Neural progenitor cell (in vitro differentiated cells): ENCODE results near the gene EPDR1. TPM values are rescaled to one million over a fixed set of nuclear protein-coding genes. Genes with fewer than 3 reads are reported as not detected.
A peak's percentile ranks its signal among the peaks of the same experiment; 100 is the strongest.
"Not testable (repeated sequence)": the region's sequence is repeated elsewhere in the genome, so short reads cannot be mapped to it uniquely, and the experiment has no call there.

Experiments
- DNase-seq: peaks from one replicate; pipeline ENCODE4 v3.0.0-alpha.2; 2016; ENCODE audit warnings: low spot score
- H2AFZ ChIP-seq: fragments of 200-600 bp; sonication (generic); replicated peaks from 2 replicates; pipeline ENCODE4 v1.6.1; 2016; ENCODE audit warnings: antibody characterized with exemption
- H3F3A ChIP-seq: fragments of 200-600 bp; sonication (generic); 2 replicates; pipeline ENCODE4 v1.6.1; 2016; ENCODE audit warnings: antibody characterized with exemption, low read depth
- H3K27ac ChIP-seq: fragments of 200-600 bp; sonication (generic); 2 replicates; pipeline ENCODE4 v1.5.1; 2016; ENCODE audit warnings: mild to moderate bottlenecking
- H3K27me3 ChIP-seq: fragments of 200-600 bp; sonication (generic); 2 replicates; pipeline ENCODE4 v1.6.1; 2016; ENCODE audit warnings: mild to moderate bottlenecking, moderate library complexity
- H3K36me3 ChIP-seq: fragments of 200-600 bp; sonication (generic); 2 replicates; pipeline ENCODE4 v1.5.1; 2016
- H3K4me1 ChIP-seq: fragments of 200-600 bp; sonication (generic); 2 replicates; pipeline ENCODE4 v1.6.1; 2016; ENCODE audit warnings: mixed run types
- H3K4me2 ChIP-seq: fragments of 200-600 bp; sonication (generic); 2 replicates; pipeline ENCODE4 v1.6.1; 2016
- H3K4me3 ChIP-seq: fragments of 200-600 bp; sonication (generic); 2 replicates; pipeline ENCODE4 v1.5.1; 2016
- H3K79me2 ChIP-seq: fragments of 200-600 bp; sonication (generic); 2 replicates; pipeline ENCODE4 v1.6.1; 2016; ENCODE audit warnings: low read depth
- H3K9ac ChIP-seq: fragments of 200-600 bp; sonication (generic); 2 replicates; pipeline ENCODE4 v1.6.1; 2016
- H3K9me3 ChIP-seq: fragments of 200-600 bp; sonication (generic); 2 replicates; pipeline ENCODE4 v1.5.1; 2016; ENCODE audit warnings: low read depth
- H4K20me1 ChIP-seq: fragments of 200-600 bp; sonication (generic); 2 replicates; pipeline ENCODE4 v1.6.1; 2016; ENCODE audit warnings: low read depth
- H3K27ac Mint-ChIP-seq: 3 replicates; pipeline ENCODE4 v1.8.0; 2021; ENCODE audit warnings: mixed read lengths
- H3K27me3 Mint-ChIP-seq: 2 replicates; pipeline ENCODE4 v1.8.0; 2022; ENCODE audit warnings: low read depth, mild to moderate bottlenecking, inconsistent platforms, moderate library complexity, mixed read lengths; ENCODE audit not compliant: insufficient read depth
- H3K36me3 Mint-ChIP-seq: 3 replicates; pipeline ENCODE4 v1.8.0; 2021; ENCODE audit warnings: mixed read lengths
- H3K4me1 Mint-ChIP-seq: 3 replicates; pipeline ENCODE4 v1.8.0; 2021; ENCODE audit warnings: mixed read lengths
- H3K4me3 Mint-ChIP-seq: 3 replicates; pipeline ENCODE4 v1.8.0; 2021; ENCODE audit warnings: mild to moderate bottlenecking, moderate library complexity, mixed read lengths
- H3K9me3 Mint-ChIP-seq: 3 replicates; pipeline ENCODE4 v1.8.0; 2020; ENCODE audit warnings: mixed read lengths
- CTCF ChIP-seq: fragments of 200-600 bp; sonication (generic); IDR thresholded peaks from 2 replicates; pipeline ENCODE4 v1.5.1; 2017; ENCODE audit warnings: antibody characterized with exemption, mild to moderate bottlenecking
- EZH2 ChIP-seq: fragments of 200-600 bp; sonication (generic); IDR thresholded peaks from 2 replicates; pipeline ENCODE4 v1.6.1; 2017; ENCODE audit warnings: antibody characterized with exemption, mild to moderate bottlenecking, moderate library complexity
- EZH2phosphoT487 ChIP-seq: fragments of 200-600 bp; sonication (generic); IDR thresholded peaks from 2 replicates; pipeline ENCODE4 v1.6.1; 2017; ENCODE audit warnings: antibody characterized with exemption
- total RNA-seq: library from RNA; depleted of rRNA; stranded (reverse); fragments of >200 nt; gene quantifications from 2 replicates; pipeline ENCODE4 v1.2.3, GENCODE V29; 2015; ENCODE audit warnings: low replicate concordance

EPDR1 gene
- total RNA-seq, 1 donor from 2014 or later: 6.8 TPM

- Histone ChIP-seq H3K36me3 (no peaks in the 10 kb centered on the region), H4K20me1 (peaks cover 3% of the 10 kb centered on the region), H3K79me2 (no peaks in the 10 kb centered on the region), H3K4me2 (no peak overlapping the region), H3K27me3 (no peaks in the 10 kb centered on the region), H3K4me1 (peaks cover 8% of the 10 kb centered on the region), H3K27ac (no peak overlapping the region), H2AFZ (no peak overlapping the region), H3F3A (no peaks in the 10 kb centered on the region), H3K9me3 (no peaks in the 10 kb centered on the region), H3K9ac (no peak overlapping the region), H3K4me3 (no peak overlapping the region)
- TF ChIP-seq EZH2 (no peak), CTCF (no peak), EZH2phosphoT487 (no peak)
- Mint-ChIP-seq H3K36me3 (no peaks in the 10 kb centered on the region), H3K4me1 (peaks cover 34% of the 10 kb centered on the region), H3K4me3 (no peak overlapping the region), H3K27me3 (peaks cover 5% of the 10 kb centered on the region), H3K9me3 (no peaks in the 10 kb centered on the region), H3K27ac (peak overlapping the region; percentile 31)
- no peak for DNase-seq
These were observed 26.9 kb downstream of the EPDR1 start for GRCh38 chr7:37947138-37947940.

DNA sequence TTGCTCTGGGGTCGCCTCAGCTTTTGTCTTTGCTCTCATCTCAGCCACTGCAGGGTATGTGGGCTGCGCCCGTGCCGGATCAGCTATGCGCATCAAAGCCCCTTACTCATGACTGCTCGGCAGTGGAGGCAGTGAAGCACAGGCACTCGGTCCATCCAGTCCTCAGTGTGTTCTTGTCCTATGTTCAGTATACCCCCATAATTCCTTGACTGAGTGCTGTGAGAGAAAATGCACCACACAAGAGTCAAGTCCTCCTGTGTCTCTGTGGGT lies 27.4 kb downstream of the EPDR1 start:
- Mint-ChIP-seq H3K4me1 (peaks cover 30% of the 10 kb centered on the region), H3K27ac (peak overlapping the region; percentile 18), H3K9me3 (no peaks in the 10 kb centered on the region), H3K4me3 (no peak overlapping the region), H3K27me3 (peaks cover 5% of the 10 kb centered on the region), H3K36me3 (no peaks in the 10 kb centered on the region)
- H4K20me1 ChIP-seq: peaks cover 2% of the 10 kb centered on the region
- no peak overlapping the region for H2AFZ ChIP-seq
- H3K9ac ChIP-seq: no peak overlapping the region
- H3K36me3 ChIP-seq: no peaks in the 10 kb centered on the region
- no peak overlapping the region for H3K4me3 ChIP-seq
- no peaks in the 10 kb centered on the region for H3K27me3 ChIP-seq
- no peak for DNase-seq
- no peak overlapping the region for H3K27ac ChIP-seq
- TF ChIP-seq EZH2phosphoT487 (no peak), EZH2 (no peak), CTCF (no peak)
- no peak overlapping the region for H3K4me2 ChIP-seq
- no peaks in the 10 kb centered on the region for H3K9me3 ChIP-seq
- H3F3A ChIP-seq: no peaks in the 10 kb centered on the region
- peaks cover 2% of the 10 kb centered on the region for H3K4me1 ChIP-seq
- H3K79me2 ChIP-seq: no peaks in the 10 kb centered on the region

GRCh38 chr7:37952240-37952639 lies 31.8 kb downstream of the EPDR1 start:
- H3K27ac ChIP-seq: no peak overlapping the region
- H3K4me3 ChIP-seq: no peak overlapping the region
- peaks cover 4% of the 10 kb centered on the region for H3K27me3 Mint-ChIP-seq
- H3K4me2 ChIP-seq: no peak overlapping the region
- H4K20me1 ChIP-seq: no peaks in the 10 kb centered on the region
- no peaks in the 10 kb centered on the region for H3F3A ChIP-seq
- no peak for DNase-seq
- no peak overlapping the region for H3K4me3 Mint-ChIP-seq
- H3K4me1 ChIP-seq: no peaks in the 10 kb centered on the region
- H3K27me3 ChIP-seq: no peaks in the 10 kb centered on the region
- H3K9me3 Mint-ChIP-seq: no peaks in the 10 kb centered on the region
- no peaks in the 10 kb centered on the region for H3K36me3 ChIP-seq
- no peak overlapping the region for H2AFZ ChIP-seq
- no peaks in the 10 kb centered on the region for H3K9me3 ChIP-seq
- peaks cover 10% of the 10 kb centered on the region for H3K4me1 Mint-ChIP-seq
- no peak overlapping the region for H3K27ac Mint-ChIP-seq
- H3K36me3 Mint-ChIP-seq: no peaks in the 10 kb centered on the region
- no peaks in the 10 kb centered on the region for H3K79me2 ChIP-seq
- no peak overlapping the region for H3K9ac ChIP-seq
- TF ChIP-seq EZH2phosphoT487 (no peak), EZH2 (no peak), CTCF (no peak)

GRCh38 chr7:37954217-37954616 lies 33.8 kb downstream of the EPDR1 start:
- not testable (repeated sequence) for H3K27me3 ChIP-seq, H3F3A ChIP-seq, H3K27ac ChIP-seq, H4K20me1 ChIP-seq, H3K27ac Mint-ChIP-seq, DNase-seq, H3K4me3 Mint-ChIP-seq, H3K4me1 Mint-ChIP-seq, H3K4me3 ChIP-seq, H3K9ac ChIP-seq, H3K9me3 Mint-ChIP-seq, H3K4me2 ChIP-seq, H2AFZ ChIP-seq, H3K36me3 ChIP-seq, H3K79me2 ChIP-seq, H3K27me3 Mint-ChIP-seq, H3K36me3 Mint-ChIP-seq, H3K4me1 ChIP-seq, H3K9me3 ChIP-seq
